C4-2B (cell line): ENCODE data around the gene SMARCE1.

ENCODE experiments used
- H3K27ac ChIP-seq: fragments of 450-650 bp; 2 replicates; pipeline ENCODE4 v1.5.1; 2017
- CTCF ChIP-seq: fragments of 450-650 bp; conservative IDR thresholded peaks from 2 replicates; pipeline ENCODE4 v1.5.1; 2017; ENCODE audit warnings: mild to moderate bottlenecking
- ZFX ChIP-seq: fragments of 450-650 bp; IDR thresholded peaks from 2 replicates; pipeline ENCODE4 v1.6.1; 2017

SMARCE1 gene

GRCh38 chr17:40680998-40681397, 33.4 kb upstream of the SMARCE1 start:
- no peak for TF ChIP-seq CTCF
- TF ChIP-seq ZFX: no peak

GRCh38 chr17:40679523-40679907, 31.9 kb upstream of the SMARCE1 start:
- TF ChIP-seq ZFX: no peak
- TF ChIP-seq CTCF: no peak
- H3K27ac ChIP-seq: no peak overlapping the region

More at GRCh38 chr17:40680998-40681397, 33.4 kb upstream of the SMARCE1 start:
- H3K27ac ChIP-seq: no peak overlapping the region

- no peak overlapping the region for H3K27ac ChIP-seq
- TF ChIP-seq CTCF (no peak), ZFX (no peak)
These were observed 31.4 kb upstream of the SMARCE1 start for GRCh38 chr17:40678902-40679522.

- no peak overlapping the region for H3K27ac ChIP-seq
- TF ChIP-seq CTCF: no peak; the same call in 1 of the 2 replicates
These were observed 28.3 kb upstream of the SMARCE1 start for GRCh38 chr17:40675905-40676304.

GRCh38 chr17:40672654-40673053, 25.0 kb upstream of the SMARCE1 start:
- TF ChIP-seq ZFX (no peak), CTCF (no peak)

GRCh38 chr17:40671282-40671681, 23.7 kb upstream of the SMARCE1 start:
- TF ChIP-seq CTCF (no peak), ZFX (no peak)
- no peak overlapping the region for H3K27ac ChIP-seq

More at GRCh38 chr17:40672654-40673053, 25.0 kb upstream of the SMARCE1 start:
- H3K27ac ChIP-seq: no peak overlapping the region

GRCh38 chr17:40666331-40666730, 18.7 kb upstream of the SMARCE1 start:
- H3K27ac ChIP-seq: no peak overlapping the region
- no peak for TF ChIP-seq CTCF
- no peak for TF ChIP-seq ZFX
